BLaER1 (cell line): ENCODE measurements around the gene SORBS2.
A peak's percentile ranks its signal among the peaks of the same experiment; 100 is the strongest.

Experiments used
- H3K27ac ChIP-seq: shearing (Covaris generic); formaldehyde crosslinking; 2 replicates; pipeline ENCODE4 v1.8.1; 2022
- H3K27me3 ChIP-seq: shearing (Covaris generic); formaldehyde crosslinking; 2 replicates; pipeline ENCODE4 v1.8.1; 2022
- H3K36me3 ChIP-seq: shearing (Covaris generic); formaldehyde crosslinking; 2 replicates; pipeline ENCODE4 v1.8.1; 2022
- H3K4me1 ChIP-seq: shearing (Covaris generic); formaldehyde crosslinking; 2 replicates; pipeline ENCODE4 v1.8.1; 2022
- H3K4me2 ChIP-seq: shearing (Covaris generic); formaldehyde crosslinking; 2 replicates; pipeline ENCODE4 v1.8.1; 2022
- H3K4me3 ChIP-seq: shearing (Covaris generic); formaldehyde crosslinking; 2 replicates; pipeline ENCODE4 v1.8.1; 2022
- H3K9ac ChIP-seq: shearing (Covaris generic); formaldehyde crosslinking; 2 replicates; pipeline ENCODE4 v1.8.1; 2022
- H3K9me3 ChIP-seq: shearing (Covaris generic); formaldehyde crosslinking; 2 replicates; pipeline ENCODE4 v1.8.1; 2022
- H4K20me1 ChIP-seq: shearing (Covaris generic); formaldehyde crosslinking; 2 replicates; pipeline ENCODE4 v1.8.1; 2022
- Cebpa-rat ChIP-seq: shearing (Covaris generic); IDR thresholded peaks from 2 replicates; pipeline ENCODE4 v1.8.1; 2022

Gene SORBS2

DNA sequence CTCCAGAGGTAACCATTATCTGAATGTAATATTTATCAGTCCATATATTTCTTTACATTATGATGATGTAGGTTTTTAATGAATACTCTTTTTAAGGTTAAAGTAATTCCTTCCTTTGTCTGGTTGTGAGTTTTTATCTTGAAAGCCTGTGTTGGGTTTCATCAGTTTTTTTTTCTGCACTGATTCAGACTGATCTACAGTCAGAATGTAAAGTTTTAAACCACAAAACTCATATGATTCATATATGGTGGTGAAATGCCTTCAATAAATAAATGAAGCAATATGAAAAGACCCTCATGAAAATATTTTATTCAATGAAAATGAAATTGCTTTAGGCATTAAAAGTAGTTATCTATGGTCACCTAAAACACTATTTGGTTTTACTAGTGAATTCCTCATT lies 47.1 kb downstream of the SORBS2 start:
- H4K20me1 ChIP-seq = no peaks in the 10 kb centered on the region
- H3K4me1 ChIP-seq = no peaks in the 10 kb centered on the region

DNA sequence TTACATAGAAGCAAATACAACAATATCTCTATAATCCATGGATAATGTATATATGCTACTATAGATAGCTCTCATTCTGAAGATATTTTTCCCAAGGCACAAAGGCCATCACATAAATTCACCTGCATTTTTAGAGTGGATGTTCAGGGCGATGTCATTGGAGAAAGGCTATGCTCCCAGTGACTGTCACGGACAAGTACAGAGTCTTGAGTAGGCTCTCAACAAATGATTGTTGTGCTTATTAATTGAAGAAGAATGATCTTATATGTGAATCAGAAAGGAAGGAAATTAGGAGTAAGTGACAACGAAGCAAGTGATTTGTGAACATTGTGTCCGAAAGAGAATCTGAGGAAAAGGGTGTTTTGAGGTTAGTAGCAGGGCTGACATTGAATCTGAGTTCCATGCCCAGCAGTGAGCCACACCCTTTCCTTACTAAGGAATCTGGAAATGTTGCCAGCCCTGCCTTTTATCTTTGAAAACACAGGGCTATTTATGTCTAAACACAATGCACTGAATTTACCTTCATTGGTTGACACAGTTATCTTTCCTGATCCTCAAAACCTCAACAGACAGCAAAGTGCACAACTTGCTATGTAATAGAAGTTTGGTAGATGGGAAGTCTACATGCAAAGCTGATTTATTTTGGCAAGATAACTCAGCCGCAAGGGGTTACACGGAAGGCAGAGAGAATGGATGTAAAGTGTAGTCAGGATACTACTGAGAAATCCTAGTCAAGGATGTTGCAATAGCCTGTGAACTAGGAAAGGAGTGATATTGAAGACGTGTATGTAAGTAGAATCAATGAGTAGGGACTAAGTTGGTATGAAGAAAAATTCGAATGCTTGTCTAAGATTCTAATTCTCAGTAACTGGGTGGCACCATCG lies 50.4 kb downstream of the SORBS2 start:
- no peak for TF ChIP-seq Cebpa-rat

More for the DNA sequence above, 47.1 kb downstream of the SORBS2 start:
- Histone ChIP-seq H3K4me2 (no peak overlapping the region), H3K9ac (no peak overlapping the region), H3K9me3 (peaks cover 2% of the 10 kb centered on the region; the same call in 1 of the 2 replicates), H3K36me3 (no peaks in the 10 kb centered on the region), H3K4me3 (no peak overlapping the region), H3K27me3 (no peaks in the 10 kb centered on the region), H3K27ac (no peak overlapping the region)
- TF ChIP-seq Cebpa-rat = no peak

DNA sequence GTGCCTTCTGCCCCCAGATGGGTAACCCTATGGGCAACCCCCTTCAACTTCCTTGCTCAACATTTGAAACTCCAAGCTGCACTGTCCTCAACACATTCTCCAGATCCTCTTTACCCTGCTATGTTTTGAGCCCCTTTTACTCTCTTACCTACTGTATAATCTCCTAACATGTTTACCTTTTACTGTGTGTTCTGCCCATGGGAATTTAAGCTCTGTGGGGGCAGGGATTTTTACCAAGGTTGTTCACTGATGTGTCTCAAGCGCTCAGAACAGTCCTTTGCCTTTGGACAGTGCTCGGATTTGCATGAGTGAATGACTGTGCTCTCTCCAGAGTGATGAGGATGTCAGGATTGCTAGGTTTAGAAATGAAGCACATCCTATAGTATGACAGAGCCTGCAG lies 53.2 kb downstream of the SORBS2 start:
- no peak overlapping the region for H3K27ac ChIP-seq
- no peaks in the 10 kb centered on the region for H3K9me3 ChIP-seq

More for the DNA sequence above, 50.4 kb downstream of the SORBS2 start:
- H3K4me3 ChIP-seq = no peak overlapping the region
- H3K27ac ChIP-seq = no peak overlapping the region
- H3K27me3 ChIP-seq = no peaks in the 10 kb centered on the region
- H3K4me2 ChIP-seq = no peak overlapping the region
- peaks cover 7% of the 10 kb centered on the region; the same call in 1 of the 2 replicates for H3K4me1 ChIP-seq
- H3K9ac ChIP-seq = no peak overlapping the region
- no peaks in the 10 kb centered on the region for H3K9me3 ChIP-seq
- no peaks in the 10 kb centered on the region for H4K20me1 ChIP-seq
- H3K36me3 ChIP-seq = no peaks in the 10 kb centered on the region

DNA sequence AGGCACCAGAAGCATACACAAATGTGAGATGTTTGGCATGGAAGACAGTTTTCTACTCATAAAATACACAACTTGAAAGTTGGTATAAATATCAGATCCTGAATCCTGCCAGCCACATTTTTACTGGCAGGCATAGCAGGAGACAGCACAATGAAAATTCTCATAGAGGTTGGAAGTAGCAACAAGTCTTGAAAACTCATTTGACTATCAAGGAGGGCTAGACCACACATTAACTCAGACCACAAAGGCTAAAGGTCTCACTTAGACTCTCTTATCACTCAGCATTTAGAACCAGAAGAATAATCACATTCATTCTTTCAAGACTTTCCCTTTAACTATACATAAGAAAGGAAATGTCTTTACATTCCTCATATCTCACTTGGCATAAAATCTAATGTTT lies 56.5 kb downstream of the SORBS2 start:
- no peak for TF ChIP-seq Cebpa-rat
- H3K4me1 ChIP-seq = peaks cover 39% of the 10 kb centered on the region
- no peaks in the 10 kb centered on the region for H3K27me3 ChIP-seq
- no peak overlapping the region for H3K4me2 ChIP-seq
- H3K9ac ChIP-seq = no peak overlapping the region
- no peak overlapping the region for H3K4me3 ChIP-seq
- H3K36me3 ChIP-seq = no peaks in the 10 kb centered on the region
- H4K20me1 ChIP-seq = no peaks in the 10 kb centered on the region
- no peak overlapping the region for H3K27ac ChIP-seq
- no peaks in the 10 kb centered on the region for H3K9me3 ChIP-seq

More for the DNA sequence above, 53.2 kb downstream of the SORBS2 start:
- Histone ChIP-seq H3K4me2 (0 out of 2 replicates have a peak overlapping the region, but pooled peaks have one; percentile 2), H4K20me1 (no peaks in the 10 kb centered on the region), H3K27me3 (no peaks in the 10 kb centered on the region), H3K9ac (no peak overlapping the region), H3K36me3 (no peaks in the 10 kb centered on the region), H3K4me3 (no peak overlapping the region), H3K4me1 (peaks cover 7% of the 10 kb centered on the region; the same call in 1 of the 2 replicates)
- TF ChIP-seq Cebpa-rat = no peak

DNA sequence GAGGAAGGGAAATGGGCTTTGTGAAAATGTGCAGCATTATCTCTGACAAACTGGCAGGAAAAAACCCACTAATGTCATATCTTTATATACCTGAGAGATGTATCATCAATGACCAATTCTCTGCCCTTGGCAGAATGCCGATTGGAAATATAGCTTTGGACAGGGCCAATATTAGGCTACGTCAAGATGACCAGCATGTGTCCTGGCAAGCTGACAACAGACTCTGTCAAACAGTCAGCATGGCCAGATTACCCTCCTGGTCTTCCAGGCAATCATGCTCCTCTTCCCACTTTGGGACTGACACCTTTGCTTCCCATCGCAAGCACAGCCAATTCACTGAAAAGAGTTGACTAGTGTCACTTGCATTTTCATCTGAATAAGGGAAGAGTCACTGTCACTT lies 57.0 kb downstream of the SORBS2 start:
- no peaks in the 10 kb centered on the region for H4K20me1 ChIP-seq
- H3K4me1 ChIP-seq = peaks cover 44% of the 10 kb centered on the region
- H3K9ac ChIP-seq = no peak overlapping the region
- no peak overlapping the region for H3K4me2 ChIP-seq
- H3K27me3 ChIP-seq = no peaks in the 10 kb centered on the region
- TF ChIP-seq Cebpa-rat = no peak
- H3K27ac ChIP-seq = no peak overlapping the region
- no peaks in the 10 kb centered on the region for H3K36me3 ChIP-seq
- no peak overlapping the region for H3K4me3 ChIP-seq
- no peaks in the 10 kb centered on the region for H3K9me3 ChIP-seq

DNA sequence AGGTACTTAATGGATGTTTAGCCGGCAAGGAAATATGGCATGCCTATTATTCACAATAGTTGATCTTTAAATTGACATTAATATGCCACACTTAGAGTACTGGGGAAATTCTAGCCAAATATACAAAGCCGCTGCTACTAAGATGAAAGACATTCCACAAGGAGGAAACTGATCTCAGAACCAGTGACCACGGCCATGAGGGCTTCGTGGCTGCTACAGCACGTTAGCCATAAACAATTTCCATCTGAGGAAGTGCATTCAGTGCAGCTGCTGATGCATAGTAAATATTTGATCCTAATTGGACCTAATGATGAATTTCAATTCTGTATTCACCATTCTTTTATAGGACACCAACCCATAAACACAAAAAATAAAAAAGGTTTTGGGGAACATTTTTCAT lies 59.1 kb downstream of the SORBS2 start:
- H4K20me1 ChIP-seq = no peaks in the 10 kb centered on the region
- H3K4me1 ChIP-seq = peaks cover 44% of the 10 kb centered on the region
- H3K9me3 ChIP-seq = no peaks in the 10 kb centered on the region
- no peaks in the 10 kb centered on the region for H3K36me3 ChIP-seq
- H3K27ac ChIP-seq = peak overlapping the region; percentile 60; the same call in 1 of the 2 replicates
- peak overlapping the region; percentile 80 for H3K4me2 ChIP-seq
- no peak overlapping the region for H3K4me3 ChIP-seq
- H3K27me3 ChIP-seq = no peaks in the 10 kb centered on the region
- no peak overlapping the region for H3K9ac ChIP-seq
- TF ChIP-seq Cebpa-rat = no peak

DNA sequence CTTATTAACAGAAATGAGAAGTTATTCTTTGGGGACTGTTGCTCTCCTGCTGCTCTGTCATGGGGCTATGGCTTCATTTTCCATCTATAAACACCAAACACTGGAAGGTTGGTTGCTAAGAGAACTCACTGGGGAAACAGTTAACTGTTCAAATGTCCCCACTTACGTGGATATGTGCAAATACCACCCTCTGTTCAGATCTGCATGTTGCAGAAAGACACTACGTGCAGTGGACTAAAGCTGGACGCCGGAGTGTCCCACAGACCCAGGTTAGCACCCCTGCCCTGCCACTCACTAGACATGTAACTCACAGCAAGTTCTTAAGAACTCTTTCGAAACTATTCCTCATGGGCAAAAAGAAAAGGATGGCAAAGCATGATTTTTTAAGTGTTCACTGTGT lies 62.1 kb downstream of the SORBS2 start:
- Histone ChIP-seq H3K9ac (no peak overlapping the region), H3K36me3 (no peaks in the 10 kb centered on the region)
- no peak for TF ChIP-seq Cebpa-rat

DNA sequence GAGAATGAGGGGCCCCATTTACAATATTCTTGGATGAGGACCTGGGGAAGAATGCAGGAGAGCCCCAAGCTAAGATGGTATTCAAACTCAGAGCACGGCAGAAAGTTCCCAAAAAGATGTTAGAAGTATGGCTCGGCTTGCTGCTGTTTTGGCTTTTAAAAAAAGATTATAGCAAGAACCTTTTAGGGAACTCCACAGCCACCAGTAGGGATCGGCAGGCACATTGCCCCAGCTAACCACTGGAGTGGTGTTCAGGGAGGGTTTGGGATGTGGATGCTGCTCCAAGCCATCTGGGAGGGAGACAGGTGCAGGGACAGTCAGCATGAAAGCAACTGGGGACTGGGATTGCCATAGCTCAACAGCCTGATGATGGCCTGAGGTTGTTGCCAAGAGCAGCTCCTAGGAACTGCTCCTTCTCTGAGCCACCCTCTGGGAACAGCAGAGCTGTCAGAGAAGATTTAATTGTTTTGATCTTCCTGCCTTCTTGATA lies 63.0 kb downstream of the SORBS2 start:
- no peak for TF ChIP-seq Cebpa-rat
- H3K4me3 ChIP-seq = no peak overlapping the region
- no peaks in the 10 kb centered on the region for H3K27me3 ChIP-seq
- H3K9ac ChIP-seq = no peak overlapping the region
- peaks cover 51% of the 10 kb centered on the region for H3K4me1 ChIP-seq
- H3K27ac ChIP-seq = no peak overlapping the region
- H3K9me3 ChIP-seq = no peaks in the 10 kb centered on the region
- no peaks in the 10 kb centered on the region for H4K20me1 ChIP-seq
- 0 out of 2 replicates have a peak overlapping the region, but pooled peaks have one; percentile 18 for H3K4me2 ChIP-seq
- H3K36me3 ChIP-seq = no peaks in the 10 kb centered on the region

More for the DNA sequence above, 62.1 kb downstream of the SORBS2 start:
- Histone ChIP-seq H3K27me3 (no peaks in the 10 kb centered on the region), H3K27ac (no peak overlapping the region; the same call in 1 of the 2 replicates), H3K4me1 (peaks cover 44% of the 10 kb centered on the region), H3K4me2 (peak overlapping the region; percentile 39), H4K20me1 (no peaks in the 10 kb centered on the region), H3K9me3 (no peaks in the 10 kb centered on the region), H3K4me3 (no peak overlapping the region)

DNA sequence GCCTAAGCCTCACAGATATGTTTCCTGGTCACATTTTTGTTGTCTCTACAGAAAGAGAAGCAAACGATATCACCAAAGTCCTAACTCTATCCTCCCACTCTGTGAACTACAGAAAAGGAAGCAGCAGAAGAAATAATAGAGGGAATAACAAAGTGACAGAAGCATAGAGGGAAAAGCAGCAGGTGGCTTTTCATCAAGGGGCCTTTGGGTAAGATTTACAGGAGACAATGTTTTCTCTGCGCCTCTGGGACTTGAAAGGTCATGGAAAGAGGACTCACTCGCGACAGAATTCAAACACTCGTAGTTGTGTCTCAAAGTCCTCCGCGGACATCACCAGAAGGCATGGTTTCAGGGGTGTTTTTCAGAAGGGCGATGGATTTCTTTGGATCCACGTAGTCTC lies 66.1 kb downstream of the SORBS2 start:
- H4K20me1 ChIP-seq = no peaks in the 10 kb centered on the region
- H3K27me3 ChIP-seq = no peaks in the 10 kb centered on the region
- no peak for TF ChIP-seq Cebpa-rat
- H3K4me3 ChIP-seq = no peak overlapping the region
- no peaks in the 10 kb centered on the region for H3K36me3 ChIP-seq
- H3K9ac ChIP-seq = no peak overlapping the region
- H3K4me2 ChIP-seq = no peak overlapping the region
- H3K9me3 ChIP-seq = no peaks in the 10 kb centered on the region
- peaks cover 39% of the 10 kb centered on the region for H3K4me1 ChIP-seq
- no peak overlapping the region for H3K27ac ChIP-seq

DNA sequence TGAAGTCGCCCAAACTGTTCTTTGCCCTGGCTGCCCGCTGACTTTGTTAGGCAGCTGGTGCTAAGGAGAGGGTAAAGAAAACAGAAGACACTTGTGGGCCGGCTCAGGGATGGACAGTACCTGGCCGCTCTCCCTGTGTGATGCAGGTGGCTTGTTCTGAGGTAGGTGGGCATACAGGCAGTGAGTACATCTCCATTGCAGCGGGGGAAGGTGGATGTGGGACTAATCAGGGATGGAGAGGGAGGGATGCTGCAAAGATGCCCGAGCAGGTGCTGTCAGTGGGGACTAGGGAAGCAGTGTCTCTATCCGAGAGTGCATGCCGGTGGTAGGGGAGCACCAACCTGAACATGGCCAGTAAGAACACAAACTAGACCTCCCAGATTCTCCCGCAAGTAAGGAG lies 67.0 kb downstream of the SORBS2 start:
- H4K20me1 ChIP-seq = no peaks in the 10 kb centered on the region

More for the DNA sequence above, 67.0 kb downstream of the SORBS2 start:
- Histone ChIP-seq H3K4me1 (peaks cover 29% of the 10 kb centered on the region), H3K9ac (no peak overlapping the region), H3K27ac (no peak overlapping the region), H3K9me3 (no peaks in the 10 kb centered on the region), H3K4me3 (no peak overlapping the region), H3K36me3 (no peaks in the 10 kb centered on the region), H3K4me2 (no peak overlapping the region), H3K27me3 (no peaks in the 10 kb centered on the region)
- no peak for TF ChIP-seq Cebpa-rat
